ENCODE measurements around the gene BCAS1. TPM values are rescaled to one million over a fixed set of nuclear protein-coding genes. Genes with fewer than 3 reads are reported as not detected.

Gene BCAS1
- total RNA-seq, 1 experiment from 2014 or later, result 3.1 TPM

GRCh38 chr20:53983401-53983800, 87.0 kb downstream of the BCAS1 start:
- no peak overlapping the region for H3K27ac ChIP-seq (ENCODE audit: low read length)
- no TSS peak for BruUV-seq (replicated peaks)
- H3K27me3 ChIP-seq (ENCODE audit: control insufficient read depth, insufficient read depth, low read length), result no peaks in the 10 kb centered on the region
- no peaks in the 10 kb centered on the region for H3K4me1 ChIP-seq (ENCODE audit: control insufficient read depth, insufficient read depth, low read length)
- ChIA-PET POLR2A (interaction anchor here (0.6 kb wide), 1 partner anchor 27 kb away, joined by 7 read pairs; no protein-coding TSS in a partner anchor), CTCF (no interaction called here)
- H3K9me3 ChIP-seq (ENCODE audit: control insufficient read depth, insufficient read depth, low read depth, low read length), result peaks cover 3% of the 10 kb centered on the region; the same call in 1 of the 2 replicates
- in situ Hi-C loops (cut with HindIII; ENCODE audit: low pct_unique_long_range_greater_than_20kb, low sequenced_read_pairs), result no loop called here
- H3K4me3 ChIP-seq (ENCODE audit: low read depth in 2 of 2, low read length in 2 of 2), result no peak overlapping the region
- intact Hi-C loops (cut with micrococcal nuclease; ENCODE audit: unreplicated experiment), result no loop called here
- H3K36me3 ChIP-seq (ENCODE audit: control insufficient read depth, insufficient read depth, low read length), result no peaks in the 10 kb centered on the region
- DNase-seq (ENCODE audit: low read depth, low spot score), result no peak
- ATAC-seq, result no peak
- TF ChIP-seq POLR2AphosphoS5 (IDR thresholded peaks at IDR 0.05; ENCODE audit: low read depth, low read length), result no peak
- TF ChIP-seq TCF7L2 (IDR thresholded peaks at IDR 0.05; ENCODE audit: low read depth, low read length), result no peak
- no peak for TF ChIP-seq CTCF (IDR thresholded peaks at IDR 0.05)
- no peak for TF ChIP-seq REST (IDR thresholded peaks at IDR 0.05; ENCODE audit: insufficient read depth in 1 of 2, low read depth in 2 of 2, low read length in 1 of 2)
- no peak for TF ChIP-seq SIN3A (IDR thresholded peaks at IDR 0.05; ENCODE audit: borderline replicate concordance, insufficient read depth, low read depth, low read length)

GRCh38 chr20:53982624-53983023, 87.8 kb downstream of the BCAS1 start:
- CTCF ChIA-PET, result no interaction called here

More at GRCh38 chr20:53982624-53983023, 87.8 kb downstream of the BCAS1 start:
- ATAC-seq (no peak), DNase-seq (ENCODE audit: low read depth, low spot score) (no peak)
- no TSS peak for BruUV-seq (replicated peaks)
- Histone ChIP-seq H3K36me3 (ENCODE audit: control insufficient read depth, insufficient read depth, low read length) (no peaks in the 10 kb centered on the region), H3K27ac (ENCODE audit: low read length) (no peak overlapping the region), H3K27me3 (ENCODE audit: control insufficient read depth, insufficient read depth, low read length) (no peaks in the 10 kb centered on the region), H3K4me3 (ENCODE audit: low read depth in 2 of 2, low read length in 2 of 2) (no peak overlapping the region), H3K4me1 (ENCODE audit: control insufficient read depth, insufficient read depth, low read length) (no peaks in the 10 kb centered on the region), H3K9me3 (ENCODE audit: control insufficient read depth, insufficient read depth, low read depth, low read length) (peaks cover 4% of the 10 kb centered on the region; the same call in 1 of the 2 replicates)
- in situ Hi-C loops (cut with HindIII; ENCODE audit: low pct_unique_long_range_greater_than_20kb, low sequenced_read_pairs) (no loop called here), intact Hi-C loops (cut with micrococcal nuclease; ENCODE audit: unreplicated experiment) (no loop called here)
- TF ChIP-seq TCF7L2 (IDR thresholded peaks at IDR 0.05; ENCODE audit: low read depth, low read length) (no peak), CTCF (IDR thresholded peaks at IDR 0.05) (no peak)
- POLR2A ChIA-PET, result interaction anchor here (0.6 kb wide), 2 partner anchors 26 to 1865 kb away, joined by 3 to 7 read pairs; no protein-coding TSS in a partner anchor

Data from Panc1 (cell line).